GM19397 (cell line): Measurements from ENCODE around the gene GALNT10.
"Not testable (repeated sequence)": the region's sequence is repeated elsewhere in the genome, so short reads cannot be mapped to it uniquely, and the experiment has no call there.

Experiments used
- ATAC-seq: cut with Tn5 transposase; IDR thresholded peaks from one replicate; pipeline ENCODE4 v1.9.1; 2021; ENCODE audit warnings: mild to moderate bottlenecking, moderate library complexity; ENCODE audit not compliant: unreplicated experiment

Gene GALNT10, protein sequence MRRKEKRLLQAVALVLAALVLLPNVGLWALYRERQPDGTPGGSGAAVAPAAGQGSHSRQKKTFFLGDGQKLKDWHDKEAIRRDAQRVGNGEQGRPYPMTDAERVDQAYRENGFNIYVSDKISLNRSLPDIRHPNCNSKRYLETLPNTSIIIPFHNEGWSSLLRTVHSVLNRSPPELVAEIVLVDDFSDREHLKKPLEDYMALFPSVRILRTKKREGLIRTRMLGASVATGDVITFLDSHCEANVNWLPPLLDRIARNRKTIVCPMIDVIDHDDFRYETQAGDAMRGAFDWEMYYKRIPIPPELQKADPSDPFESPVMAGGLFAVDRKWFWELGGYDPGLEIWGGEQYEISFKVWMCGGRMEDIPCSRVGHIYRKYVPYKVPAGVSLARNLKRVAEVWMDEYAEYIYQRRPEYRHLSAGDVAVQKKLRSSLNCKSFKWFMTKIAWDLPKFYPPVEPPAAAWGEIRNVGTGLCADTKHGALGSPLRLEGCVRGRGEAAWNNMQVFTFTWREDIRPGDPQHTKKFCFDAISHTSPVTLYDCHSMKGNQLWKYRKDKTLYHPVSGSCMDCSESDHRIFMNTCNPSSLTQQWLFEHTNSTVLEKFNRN

DNA sequence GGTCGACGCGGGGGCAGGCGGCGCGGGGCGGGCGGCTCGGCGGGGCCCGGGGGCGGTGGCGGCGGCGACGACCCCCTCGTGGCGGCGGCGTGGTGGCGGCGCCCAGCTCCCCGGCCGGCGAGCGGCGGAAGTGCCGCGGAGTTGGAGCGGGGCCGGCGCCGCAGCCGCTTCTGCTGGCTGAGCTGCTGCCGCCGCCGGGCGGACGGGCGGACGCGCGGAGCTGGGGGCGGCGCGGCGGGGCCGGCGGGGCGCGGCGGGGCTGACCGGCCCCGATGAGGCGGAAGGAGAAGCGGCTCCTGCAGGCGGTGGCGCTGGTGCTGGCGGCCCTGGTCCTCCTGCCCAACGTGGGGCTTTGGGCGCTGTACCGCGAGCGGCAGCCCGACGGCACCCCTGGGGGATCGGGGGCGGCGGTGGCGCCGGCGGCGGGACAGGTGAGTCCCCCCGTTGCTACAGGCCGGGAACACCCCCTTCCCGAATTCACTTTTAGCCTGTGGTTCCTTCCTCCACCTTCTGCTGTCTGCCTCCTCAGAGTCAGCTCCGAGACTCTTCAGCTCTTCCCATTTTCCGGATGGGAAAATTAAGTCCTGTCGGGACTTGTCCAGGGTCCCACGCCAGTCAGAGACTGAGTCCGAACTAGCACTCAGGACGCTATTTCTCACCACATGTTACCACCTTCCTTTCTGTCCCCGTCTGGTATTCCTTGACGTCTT lies at the start of gene GALNT10:
GALNT10 (plus strand) TSS at position 139 of the 710 bp plus-strand sequence; CDS start at position 273, 134 bp downstream.
- peak; percentile 79 for ATAC-seq

DNA sequence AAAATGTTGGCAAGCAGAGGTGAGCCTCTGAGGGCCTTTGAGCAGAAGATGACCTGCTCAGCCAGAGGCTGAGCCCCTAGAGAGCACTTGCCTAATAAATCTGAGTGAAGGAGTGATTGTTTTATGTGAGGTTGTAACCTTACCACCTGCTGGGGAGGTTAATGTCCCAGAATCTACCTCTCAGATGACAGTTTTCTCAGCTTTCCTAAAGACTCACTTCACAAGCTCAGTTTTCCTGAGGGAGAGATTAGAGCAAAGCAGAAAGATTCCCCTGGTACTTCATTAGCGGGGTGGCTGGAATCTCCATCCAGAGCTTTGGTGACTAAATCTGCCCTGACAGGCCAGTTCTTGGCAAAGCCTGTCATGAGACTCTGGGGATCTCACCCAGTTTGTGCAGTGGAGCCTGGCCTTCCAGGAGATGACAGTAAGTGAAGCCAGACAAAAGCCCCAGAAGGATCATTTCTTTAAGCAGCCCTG lies 48.8 kb upstream of the GALNT10 start:
- no peak for ATAC-seq

DNA sequence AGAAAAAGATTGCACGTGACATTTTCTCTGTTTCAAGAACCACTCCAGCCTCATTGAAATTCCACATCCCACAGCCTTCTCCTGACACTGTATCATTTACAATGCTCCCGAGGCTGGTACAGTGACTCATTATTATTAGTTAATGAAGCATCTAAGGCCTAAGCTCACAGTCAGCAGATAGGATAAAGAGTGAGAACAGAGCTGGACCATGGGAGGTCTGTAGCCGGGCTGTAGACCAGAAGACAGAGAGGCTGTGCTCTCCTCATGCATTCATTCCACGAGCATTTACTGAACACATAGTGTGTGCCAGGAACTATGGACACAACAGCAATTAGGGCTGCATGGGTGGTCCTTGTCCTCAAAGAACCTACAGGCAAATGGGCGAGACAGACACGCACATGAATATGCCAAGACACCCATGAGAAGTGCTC lies 47.3 kb upstream of the GALNT10 start:
- ATAC-seq = no peak

DNA sequence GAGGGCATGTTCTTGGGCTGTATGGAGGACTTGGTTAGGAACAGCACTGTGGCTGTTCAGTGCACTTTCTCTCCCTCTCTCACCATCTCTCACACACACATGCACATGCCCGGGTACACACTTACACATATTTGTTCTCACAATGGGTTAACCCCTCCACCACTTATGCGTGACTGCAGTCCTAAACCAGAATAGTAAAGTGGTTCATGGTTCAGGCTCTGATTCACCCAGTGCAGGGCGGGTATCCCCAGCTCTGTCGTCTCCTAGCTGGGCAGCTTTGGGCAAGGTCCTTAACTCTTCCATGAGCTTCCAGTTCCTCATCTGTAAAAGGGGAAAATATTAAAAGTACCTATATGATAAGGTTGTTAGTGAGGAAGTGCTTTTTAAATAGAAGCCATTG lies 45.3 kb upstream of the GALNT10 start:
- ATAC-seq = no peak

DNA sequence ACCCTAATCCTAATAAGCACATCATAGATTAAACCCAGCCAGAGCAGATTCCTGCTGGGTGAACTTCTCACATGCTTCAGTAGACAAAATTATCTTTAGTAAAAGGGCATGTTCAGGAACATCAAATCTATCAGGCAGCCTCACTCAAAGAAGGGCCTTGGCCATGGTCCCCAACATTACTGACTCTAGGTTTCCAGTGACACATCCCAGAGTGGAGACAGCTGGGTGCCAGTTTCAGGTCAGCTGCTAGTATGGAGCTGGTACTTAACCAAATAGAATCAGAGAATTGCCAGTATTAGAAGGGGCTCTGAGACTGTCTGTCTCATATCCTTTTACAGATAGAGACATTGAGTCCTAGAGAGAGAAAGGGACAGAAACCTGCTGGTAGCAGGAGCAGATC lies 44.1 kb upstream of the GALNT10 start:
- ATAC-seq = no peak

DNA sequence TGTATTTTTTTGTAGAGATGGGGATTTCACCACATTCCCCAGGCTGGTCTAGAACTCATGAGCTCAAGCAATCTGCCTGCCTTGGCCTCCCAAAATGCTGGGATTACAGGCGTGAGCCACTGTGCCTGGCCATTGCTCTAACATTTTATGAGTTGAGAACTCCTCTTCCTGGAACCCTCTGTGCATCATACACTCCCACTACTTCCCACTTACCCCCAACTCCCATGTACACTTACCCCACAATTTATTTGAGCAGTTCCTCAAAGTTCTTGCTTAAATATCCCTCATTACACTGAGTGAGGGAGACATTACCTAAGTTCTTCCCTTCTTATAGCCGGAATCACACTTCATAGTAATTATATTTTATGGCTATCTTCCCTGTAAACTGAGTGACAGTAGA lies 42.9 kb upstream of the GALNT10 start:
- ATAC-seq = no peak

DNA sequence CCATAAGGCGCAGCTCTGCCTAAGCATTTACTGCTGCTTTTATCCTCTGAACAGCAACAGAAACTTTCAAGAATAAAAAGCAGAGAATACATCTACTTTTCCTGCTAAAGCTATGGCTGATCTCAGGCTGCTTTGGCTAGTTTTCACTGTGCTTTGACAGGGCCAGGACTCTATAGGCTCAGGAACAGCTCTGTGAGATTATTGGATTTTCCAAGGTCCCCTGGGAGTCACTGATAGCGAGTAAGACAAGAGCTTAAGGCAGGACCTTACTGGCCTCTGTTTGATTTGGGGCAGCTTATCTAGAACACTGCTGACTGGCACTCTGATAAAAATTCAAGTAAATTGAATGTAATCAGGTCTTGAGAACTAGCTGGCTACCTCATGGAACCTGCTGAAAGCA lies 40.1 kb upstream of the GALNT10 start:
- not testable (repeated sequence) for ATAC-seq

DNA sequence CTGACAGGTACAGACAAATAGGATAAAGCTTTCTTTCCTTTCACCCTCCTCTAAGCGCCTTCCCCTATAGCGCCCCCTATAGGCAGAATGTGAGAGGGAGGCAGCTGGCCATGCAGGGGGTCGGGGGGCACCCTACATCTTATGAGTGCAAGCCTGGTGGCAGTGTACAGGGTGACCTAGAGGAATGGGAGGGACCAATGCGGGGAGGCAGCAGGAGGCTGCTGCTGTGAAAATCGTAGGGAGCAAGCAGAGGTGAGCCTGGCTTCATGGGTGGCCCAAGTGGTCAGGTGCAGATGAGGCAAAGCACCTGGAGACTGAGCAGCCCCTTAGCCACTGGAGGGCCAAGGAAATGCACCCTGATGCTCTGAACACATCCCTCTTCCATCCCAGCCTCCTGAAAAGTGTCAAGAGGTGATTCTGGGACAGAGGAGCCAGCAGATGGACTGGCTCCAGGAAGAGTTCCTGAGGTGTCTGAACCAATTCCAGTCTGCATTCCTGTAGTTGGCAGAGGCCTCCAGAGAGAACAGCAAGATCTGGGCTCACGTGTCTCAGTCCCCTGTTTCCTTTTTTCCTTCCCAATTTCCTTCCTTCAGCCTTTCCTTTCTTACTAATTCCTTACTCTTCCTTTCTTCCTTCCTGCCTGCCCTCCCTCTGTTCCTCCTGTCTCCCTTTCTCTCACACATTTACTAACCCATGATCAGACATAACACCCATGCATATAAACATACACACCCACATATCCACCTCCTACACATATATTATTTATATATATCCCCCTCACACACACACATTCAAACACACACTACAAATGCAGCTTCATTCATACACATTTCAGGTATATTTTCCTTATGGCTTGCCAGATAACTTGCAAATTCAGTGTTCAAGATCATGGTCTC lies 32.8 kb upstream of the GALNT10 start:
- no peak for ATAC-seq

DNA sequence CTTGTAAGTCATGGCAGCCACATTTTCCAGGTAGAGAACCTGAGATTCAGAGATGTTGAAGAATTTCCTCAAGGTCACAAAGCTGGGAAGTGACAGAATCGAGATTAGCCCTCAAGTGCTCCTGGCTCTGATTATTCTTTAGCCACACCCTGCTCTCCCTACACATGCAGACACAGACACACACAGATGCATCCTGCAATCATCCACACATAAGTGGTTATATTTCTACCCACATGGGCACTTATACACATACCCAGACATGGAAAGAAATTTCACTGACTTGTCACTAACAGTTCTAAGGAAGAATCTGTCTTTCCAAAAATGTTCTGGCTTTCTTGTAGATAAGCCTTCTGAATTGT lies 32.2 kb upstream of the GALNT10 start:
- no peak for ATAC-seq

DNA sequence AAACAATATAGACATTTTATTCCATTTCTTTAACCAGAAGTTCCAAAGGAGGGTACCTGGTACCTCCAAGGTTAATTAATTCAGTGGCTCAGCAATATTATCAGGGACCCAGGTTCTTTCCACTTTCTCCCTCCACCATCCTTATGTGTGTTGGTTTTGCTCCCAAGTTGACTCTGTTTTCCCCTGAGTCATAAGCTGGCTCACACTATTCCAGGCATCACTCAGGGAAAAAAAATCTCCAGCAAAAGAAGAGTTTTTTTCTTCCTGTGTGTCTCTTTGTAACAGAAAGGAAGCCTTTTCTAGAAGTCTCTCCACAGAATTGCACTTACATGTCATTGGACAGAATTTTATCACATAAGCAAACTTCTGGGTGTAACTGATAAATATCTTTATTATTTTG lies 31.2 kb upstream of the GALNT10 start:
- no peak for ATAC-seq

DNA sequence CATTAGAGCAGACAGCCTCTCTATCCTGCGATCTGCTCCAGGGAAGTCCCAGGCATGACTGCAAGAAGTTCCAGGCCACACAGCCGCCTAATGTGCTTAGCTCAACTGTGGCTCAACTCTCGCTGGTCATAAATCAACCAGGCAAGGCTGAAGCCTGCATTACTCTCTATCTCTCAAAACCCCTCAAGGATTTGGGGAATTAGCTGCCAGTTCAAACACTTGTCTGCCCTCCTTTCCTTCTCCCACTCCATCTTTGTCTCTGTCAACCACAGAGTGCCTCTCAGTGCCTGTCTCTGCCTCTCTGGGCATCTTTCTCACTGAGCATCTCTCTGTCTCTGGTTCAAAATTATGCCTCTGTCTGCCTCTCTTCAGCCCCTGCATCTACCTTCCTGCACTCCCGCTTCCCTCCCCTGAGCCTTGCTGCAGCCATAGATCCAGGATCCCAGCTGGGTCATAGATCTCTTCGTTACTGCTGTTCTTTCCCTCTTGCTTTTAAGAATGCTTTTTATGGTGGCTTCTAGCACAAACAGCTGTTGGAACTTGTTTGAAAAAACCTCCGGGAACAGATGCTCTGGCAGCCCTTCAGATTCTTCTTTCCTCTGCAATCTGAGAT lies 27.9 kb upstream of the GALNT10 start:
- no peak for ATAC-seq

DNA sequence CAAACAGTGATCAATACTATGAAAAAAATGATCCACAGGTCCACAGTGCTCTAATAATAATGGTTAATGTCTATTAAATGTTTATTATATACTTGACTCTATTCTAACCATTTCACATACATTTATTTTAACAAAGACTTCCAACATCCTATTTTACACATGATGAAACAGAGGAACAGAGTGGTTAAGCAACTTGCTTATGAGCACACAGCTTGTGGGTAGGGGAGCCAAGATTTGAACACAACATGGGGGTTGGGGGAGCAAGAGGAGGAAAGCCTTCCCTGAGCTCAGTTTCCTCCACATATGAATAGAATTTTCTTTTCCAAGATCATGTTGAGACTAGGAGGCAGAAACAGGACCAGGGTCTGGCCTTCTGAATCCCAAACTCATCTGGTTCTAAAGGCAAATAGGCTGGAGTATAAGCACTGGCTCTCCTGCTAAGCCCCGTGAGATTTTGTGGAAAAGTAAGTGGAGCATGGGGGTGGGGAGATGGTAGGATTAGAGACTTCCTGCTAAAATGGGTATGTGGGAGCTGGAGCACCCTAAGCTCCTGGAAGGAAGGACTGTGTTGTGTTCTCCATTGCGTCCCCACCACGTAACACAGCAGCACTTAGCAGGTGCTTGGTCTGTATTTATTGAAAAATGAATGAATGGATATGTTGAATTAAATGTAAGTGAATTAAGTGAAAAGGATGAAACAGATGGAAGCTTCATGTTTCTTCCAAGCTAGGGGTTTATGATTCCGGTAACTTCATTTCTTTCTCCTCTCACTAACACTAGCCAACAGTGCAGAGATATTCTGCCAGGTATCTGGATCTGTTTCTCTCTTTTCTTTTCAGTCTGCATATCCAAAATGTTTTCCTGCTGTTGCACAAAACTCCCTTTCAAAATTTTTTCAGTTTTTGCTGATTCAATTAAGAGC lies 26.9 kb upstream of the GALNT10 start:
- ATAC-seq = no peak

DNA sequence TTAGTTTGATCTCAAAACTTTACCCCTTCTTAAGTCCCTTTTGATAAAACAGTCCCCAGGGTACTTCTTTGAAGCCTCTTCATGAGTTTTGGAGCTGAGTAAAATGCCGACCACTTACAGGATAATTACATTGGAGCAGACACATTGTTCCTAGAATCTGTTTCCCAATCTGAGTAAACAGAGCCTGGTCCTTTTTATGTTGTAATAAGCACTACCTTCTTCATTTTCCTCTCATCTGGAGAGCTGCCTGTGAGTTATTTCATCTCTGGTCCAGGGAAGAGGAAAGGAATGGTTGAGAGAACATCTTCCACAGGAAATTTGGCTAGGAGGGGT lies 26.3 kb upstream of the GALNT10 start:
- no peak for ATAC-seq

DNA sequence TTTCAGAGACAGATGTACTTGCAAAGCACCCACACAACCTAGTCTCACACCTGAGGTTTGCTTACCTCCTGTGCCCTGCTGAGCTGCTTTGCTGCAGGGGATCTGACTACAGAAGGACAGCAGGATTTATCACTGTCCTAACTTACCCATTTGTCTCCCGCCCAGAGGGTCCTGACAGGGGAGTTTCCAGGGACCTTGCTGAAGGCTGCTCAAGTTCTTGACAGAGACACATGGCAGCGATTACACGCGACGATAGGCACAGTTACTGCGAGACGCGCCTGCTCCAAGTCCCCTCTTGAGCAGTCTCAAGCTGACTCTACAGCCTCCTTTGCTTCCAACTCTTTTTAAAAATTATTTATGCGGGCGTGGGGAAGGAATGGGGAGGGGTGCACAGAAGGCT lies 24.6 kb upstream of the GALNT10 start:
- ATAC-seq = no peak

DNA sequence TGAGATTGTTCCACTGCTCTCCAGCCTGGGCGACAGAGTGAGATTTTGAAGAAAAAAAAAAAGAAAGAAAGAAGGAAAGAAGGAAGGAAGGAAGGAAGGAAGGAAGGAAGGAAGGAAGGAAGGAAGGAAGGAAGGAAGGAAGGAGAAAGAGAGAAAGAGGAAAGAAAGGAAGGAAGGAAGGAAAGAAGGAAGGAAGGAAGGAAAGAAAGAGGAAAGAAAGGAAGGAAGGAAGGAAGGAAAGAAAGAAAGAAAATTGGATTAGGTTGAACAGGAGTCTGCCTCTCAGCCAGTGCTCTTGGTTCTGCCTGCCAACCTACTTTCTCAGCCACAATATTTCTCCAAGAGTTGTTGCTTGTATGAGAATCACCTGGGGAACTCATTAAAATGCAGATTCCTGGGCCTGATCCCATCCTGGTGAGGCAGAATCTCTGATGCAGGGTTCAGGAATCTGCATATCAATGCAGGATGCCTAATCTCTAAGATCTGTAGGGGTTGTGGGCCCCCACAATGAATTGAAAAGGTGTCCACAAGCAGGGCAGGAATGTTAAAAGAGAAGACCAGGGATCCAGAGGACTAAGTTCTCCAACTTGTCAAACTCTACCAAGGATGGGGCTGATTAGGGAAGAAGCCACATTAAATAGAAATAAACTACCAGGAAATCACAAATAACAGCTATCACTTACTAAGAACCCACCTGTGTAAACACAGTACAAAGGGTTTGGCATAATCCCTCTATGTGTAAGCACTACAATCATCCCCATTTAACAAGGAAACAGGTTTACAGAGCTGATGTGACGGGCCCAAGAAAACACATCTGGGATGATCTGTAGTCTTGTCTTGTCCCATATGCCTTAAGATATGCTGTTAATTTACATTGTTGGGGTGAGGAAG lies 23.4 kb upstream of the GALNT10 start:
- no peak for ATAC-seq

DNA sequence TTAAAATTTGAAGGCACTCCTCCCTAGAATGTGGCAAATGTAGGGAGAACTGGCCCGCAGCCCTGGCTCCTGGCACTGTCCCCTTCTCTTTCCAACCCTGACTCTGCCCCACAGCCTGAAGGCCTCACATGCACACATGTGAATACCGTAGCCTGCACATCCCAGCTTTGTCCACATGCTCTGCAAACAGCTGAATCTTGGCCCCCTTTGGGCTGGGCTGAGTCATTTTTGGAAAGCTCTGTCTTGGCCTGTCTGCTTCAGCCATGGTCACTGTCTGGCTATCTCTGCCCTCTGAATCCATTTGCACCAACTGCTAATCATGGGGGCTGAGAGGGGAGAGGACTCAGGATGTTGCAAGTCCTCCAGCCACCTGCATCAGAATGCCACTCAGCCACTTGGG lies 22.1 kb upstream of the GALNT10 start:
- no peak for ATAC-seq

DNA sequence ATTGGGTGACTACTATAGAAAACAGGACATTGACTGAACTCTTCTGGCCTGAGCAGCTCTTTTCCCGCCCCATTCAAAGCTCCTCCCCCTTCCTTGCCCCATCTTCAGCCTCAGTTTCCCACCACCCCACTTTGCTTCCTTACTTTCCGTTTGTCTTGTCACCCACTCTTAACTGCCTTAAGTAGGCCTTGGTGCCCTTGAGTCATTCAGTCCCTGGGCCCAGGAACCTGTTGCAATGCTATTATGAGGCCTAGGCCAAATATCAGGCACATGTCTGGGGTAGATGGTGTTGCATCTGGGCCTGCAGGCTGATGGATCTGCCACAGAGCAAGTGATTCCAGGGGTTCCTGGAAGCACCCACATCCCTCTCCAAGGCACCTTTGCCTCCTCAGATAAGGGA lies 17.7 kb upstream of the GALNT10 start:
- ATAC-seq = no peak

DNA sequence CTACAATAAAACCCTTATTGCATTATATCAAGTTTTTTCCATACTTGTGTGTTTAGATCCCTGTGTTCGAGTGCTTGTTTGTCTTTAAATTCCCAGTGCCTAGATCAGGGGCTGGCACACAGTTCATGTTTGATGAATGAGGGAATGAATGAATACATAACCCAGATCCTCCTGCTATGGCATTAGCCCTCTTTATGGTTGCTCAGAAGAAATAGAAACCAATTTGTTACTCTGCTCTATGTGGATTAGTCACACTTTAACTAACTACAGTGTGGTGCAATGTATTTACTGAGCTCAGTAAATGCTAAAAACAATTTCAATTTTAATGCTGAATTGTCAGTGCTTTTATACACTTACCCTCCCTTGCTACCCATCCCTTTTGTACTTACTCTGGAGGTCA lies 16.4 kb upstream of the GALNT10 start:
- ATAC-seq = no peak

DNA sequence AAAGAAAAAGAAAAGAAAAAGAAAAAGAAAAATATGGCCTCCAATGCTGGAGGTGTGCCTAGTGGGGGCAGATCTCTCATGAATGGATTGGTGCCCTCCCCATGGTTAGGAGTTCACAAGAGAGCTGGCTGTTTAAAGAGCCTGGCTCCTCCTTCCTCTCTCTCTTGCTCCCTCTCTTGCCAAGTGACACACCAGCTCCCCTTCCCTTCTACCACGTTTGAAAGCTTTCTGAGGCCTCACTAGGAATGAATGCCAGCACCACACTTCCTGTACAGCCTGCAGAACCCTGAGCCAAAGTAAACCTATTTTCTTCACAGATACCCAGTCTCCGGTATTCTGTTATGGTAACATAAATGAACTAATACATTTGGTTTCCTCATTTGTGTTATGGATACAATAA lies 14.4 kb upstream of the GALNT10 start:
- no peak for ATAC-seq
